DND-41 (cell line): Measurements from ENCODE around the gene GPR32.

ENCODE experiments used
- ATAC-seq: fragments of 200-7000 bp; cut with Tn5 transposase; 3 replicates; pipeline ENCODE4 v1.9.1; 2021; ENCODE audit warnings: low read depth; ENCODE audit not compliant: insufficient read depth
- DNase-seq: peaks from one replicate; pipeline ENCODE4 v3.0.0-alpha.2; 2020
- H2AFZ ChIP-seq: 2 replicates; pipeline ENCODE4 v1.6.0; 2012; ENCODE audit warnings: low read depth, low read length
- H3K27ac ChIP-seq: 2 replicates; pipeline ENCODE4 v1.5.1; 2012; ENCODE audit warnings: low read length, inconsistent platforms
- H3K27me3 ChIP-seq: fragments of 200-600 bp; sonication (generic); 2 replicates; pipeline ENCODE4 v1.6.0; 2012; ENCODE audit warnings: low read length, mild to moderate bottlenecking, inconsistent platforms; ENCODE audit not compliant: insufficient read depth, poor library complexity
- H3K36me3 ChIP-seq: 2 replicates; pipeline ENCODE4 v1.5.1; 2012; ENCODE audit warnings: low read length, inconsistent platforms; ENCODE audit not compliant: insufficient read depth
- H3K4me1 ChIP-seq: 2 replicates; pipeline ENCODE4 v1.5.1; 2012; ENCODE audit warnings: mild to moderate bottlenecking, low read length; ENCODE audit not compliant: insufficient read depth
- H3K4me2 ChIP-seq: 2 replicates; pipeline ENCODE4 v1.6.0; 2012; ENCODE audit warnings: mild to moderate bottlenecking, moderate library complexity, low read length, inconsistent platforms; ENCODE audit not compliant: insufficient read depth
- H3K4me3 ChIP-seq, 2 experiments: fragments of 200-600 bp in 1 of 2; shearing (Covaris generic) in 1 of 2; 2 replicates each; pipeline ENCODE4 v1.5.1; 2012 to 2016; ENCODE audit warnings: inconsistent platforms in 2 of 2, low read length in 2 of 2, mild to moderate bottlenecking in 2 of 2, low read depth in 1 of 2, moderate library complexity in 1 of 2
- H3K79me2 ChIP-seq: 2 replicates; pipeline ENCODE4 v1.6.0; 2012; ENCODE audit warnings: low read length, inconsistent platforms; ENCODE audit not compliant: insufficient read depth
- H3K9ac ChIP-seq: 2 replicates; pipeline ENCODE4 v1.6.0; 2012; ENCODE audit warnings: low read depth, mild to moderate bottlenecking, inconsistent platforms, low read length, moderate library complexity
- H3K9me3 ChIP-seq: 2 replicates; pipeline ENCODE4 v1.5.1; 2012; ENCODE audit warnings: low read length, moderate library complexity, mild to moderate bottlenecking, inconsistent platforms; ENCODE audit not compliant: insufficient read depth, severe bottlenecking
- H4K20me1 ChIP-seq: 2 replicates; pipeline ENCODE4 v1.6.0; 2012; ENCODE audit warnings: low read length; ENCODE audit not compliant: insufficient read depth
- CTCF ChIP-seq: IDR thresholded peaks from 2 replicates; pipeline ENCODE4 v1.5.1; 2012; ENCODE audit warnings: borderline replicate concordance, low read length, moderate library complexity, mild to moderate bottlenecking; ENCODE audit not compliant: poor library complexity, severe bottlenecking; ENCODE audit errors: extremely low read depth
- EZH2 ChIP-seq: IDR thresholded peaks from 3 replicates; pipeline ENCODE4 v1.6.1; 2012; ENCODE audit warnings: borderline replicate concordance, low read depth, mild to moderate bottlenecking, moderate library complexity, low read length, inconsistent platforms; ENCODE audit not compliant: severe bottlenecking

The GPR32 gene

GRCh38 chr19:50790922-50791467 is 20.7 kb downstream of the GPR32 start:
- H3K4me2 ChIP-seq = no peak overlapping the region
- no peak overlapping the region for H2AFZ ChIP-seq
- TF ChIP-seq EZH2 (no peak), CTCF (no peak)
- H3K9ac ChIP-seq = no peak overlapping the region
- DNase-seq (no peak), ATAC-seq (no peak)
- H3K9me3 ChIP-seq = no peaks in the 10 kb centered on the region
- peaks cover 43% of the 10 kb centered on the region for H4K20me1 ChIP-seq
- H3K27me3 ChIP-seq = no peaks in the 10 kb centered on the region
- no peaks in the 10 kb centered on the region for H3K4me1 ChIP-seq
- H3K27ac ChIP-seq = no peak overlapping the region
- H3K79me2 ChIP-seq = no peaks in the 10 kb centered on the region
- no peak overlapping the region for H3K4me3 ChIP-seq
- H3K36me3 ChIP-seq = peaks cover 9% of the 10 kb centered on the region

GRCh38 chr19:50791594-50792271 is 21.5 kb downstream of the GPR32 start:
- no peak for ATAC-seq
- Histone ChIP-seq H3K4me3 (no peak overlapping the region), H2AFZ (no peak overlapping the region), H4K20me1 (peaks cover 51% of the 10 kb centered on the region), H3K79me2 (no peaks in the 10 kb centered on the region), H3K36me3 (peaks cover 17% of the 10 kb centered on the region), H3K27me3 (no peaks in the 10 kb centered on the region), H3K4me2 (no peak overlapping the region), H3K27ac (no peak overlapping the region), H3K4me1 (no peaks in the 10 kb centered on the region), H3K9ac (no peak overlapping the region), H3K9me3 (no peaks in the 10 kb centered on the region)
- TF ChIP-seq CTCF (no peak), EZH2 (no peak)
- no peak for DNase-seq

- Histone ChIP-seq H3K4me2 (no peak overlapping the region), H3K36me3 (peaks cover 25% of the 10 kb centered on the region), H3K79me2 (peaks cover 4% of the 10 kb centered on the region; the same call in 1 of the 2 replicates), H3K9me3 (no peaks in the 10 kb centered on the region), H2AFZ (no peak overlapping the region), H4K20me1 (peaks cover 59% of the 10 kb centered on the region), H3K27ac (no peak overlapping the region), H3K4me1 (no peaks in the 10 kb centered on the region), H3K4me3 (no peak overlapping the region), H3K27me3 (no peaks in the 10 kb centered on the region), H3K9ac (no peak overlapping the region)
- no peak for TF ChIP-seq CTCF
- TF ChIP-seq EZH2 = no peak
- DNase-seq = no peak
- ATAC-seq = no peak
These were observed 22.3 kb downstream of the GPR32 start for GRCh38 chr19:50792272-50793250.
